Measurements from ENCODE around the gene PDZD2.

Gene PDZD2

GRCh38 chr5:31987985-31988710 is 349.2 kb downstream of the PDZD2 start:
- TF ChIP-seq, protein P1, sequence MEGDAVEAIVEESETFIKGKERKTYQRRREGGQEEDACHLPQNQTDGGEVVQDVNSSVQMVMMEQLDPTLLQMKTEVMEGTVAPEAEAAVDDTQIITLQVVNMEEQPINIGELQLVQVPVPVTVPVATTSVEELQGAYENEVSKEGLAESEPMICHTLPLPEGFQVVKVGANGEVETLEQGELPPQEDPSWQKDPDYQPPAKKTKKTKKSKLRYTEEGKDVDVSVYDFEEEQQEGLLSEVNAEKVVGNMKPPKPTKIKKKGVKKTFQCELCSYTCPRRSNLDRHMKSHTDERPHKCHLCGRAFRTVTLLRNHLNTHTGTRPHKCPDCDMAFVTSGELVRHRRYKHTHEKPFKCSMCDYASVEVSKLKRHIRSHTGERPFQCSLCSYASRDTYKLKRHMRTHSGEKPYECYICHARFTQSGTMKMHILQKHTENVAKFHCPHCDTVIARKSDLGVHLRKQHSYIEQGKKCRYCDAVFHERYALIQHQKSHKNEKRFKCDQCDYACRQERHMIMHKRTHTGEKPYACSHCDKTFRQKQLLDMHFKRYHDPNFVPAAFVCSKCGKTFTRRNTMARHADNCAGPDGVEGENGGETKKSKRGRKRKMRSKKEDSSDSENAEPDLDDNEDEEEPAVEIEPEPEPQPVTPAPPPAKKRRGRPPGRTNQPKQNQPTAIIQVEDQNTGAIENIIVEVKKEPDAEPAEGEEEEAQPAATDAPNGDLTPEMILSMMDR (conservative IDR thresholded peaks at IDR 0.05; ENCODE audit: control insufficient read depth, insufficient read depth, low read depth, low read length): no peak
- DNase-seq (ENCODE audit: low read depth): peak; percentile 96
- no peak overlapping the region for H3K4me3 ChIP-seq (ENCODE audit: control insufficient read depth, low read depth, low read length)

GRCh38 chr5:31990081-31990650 is 351.2 kb downstream of the PDZD2 start:
- DNase-seq (ENCODE audit: low read depth): no peak
- H3K4me3 ChIP-seq (ENCODE audit: control insufficient read depth, low read depth, low read length): no peak overlapping the region
- TF ChIP-seq, protein P1 (conservative IDR thresholded peaks at IDR 0.05; ENCODE audit: control insufficient read depth, insufficient read depth, low read depth, low read length): no peak

DNA sequence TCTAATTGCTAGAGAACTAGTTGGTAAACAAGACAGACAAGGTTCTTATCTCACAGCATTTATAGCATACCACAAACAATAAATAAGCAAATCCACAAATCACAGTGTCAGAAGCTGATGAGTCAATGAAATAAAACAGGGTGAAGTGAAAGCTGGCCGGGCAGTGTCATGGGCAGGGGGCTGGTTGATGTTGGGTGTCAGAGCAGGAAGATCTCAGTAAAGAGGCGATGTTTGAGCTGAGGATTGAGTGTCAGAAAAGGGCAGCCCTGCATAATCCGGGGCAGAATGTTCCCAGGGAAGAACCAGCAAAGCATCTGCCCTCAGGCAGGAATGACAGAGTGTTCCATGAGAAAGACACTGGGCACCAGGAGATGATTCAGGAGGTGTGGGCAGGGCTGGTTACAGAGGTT is 351.8 kb downstream of the PDZD2 start:
- TF ChIP-seq, protein P1 (conservative IDR thresholded peaks at IDR 0.05; ENCODE audit: control insufficient read depth, insufficient read depth, low read depth, low read length): no peak
- no peak for DNase-seq (ENCODE audit: low read depth)
- H3K4me3 ChIP-seq (ENCODE audit: control insufficient read depth, low read depth, low read length): no peak overlapping the region

DNA sequence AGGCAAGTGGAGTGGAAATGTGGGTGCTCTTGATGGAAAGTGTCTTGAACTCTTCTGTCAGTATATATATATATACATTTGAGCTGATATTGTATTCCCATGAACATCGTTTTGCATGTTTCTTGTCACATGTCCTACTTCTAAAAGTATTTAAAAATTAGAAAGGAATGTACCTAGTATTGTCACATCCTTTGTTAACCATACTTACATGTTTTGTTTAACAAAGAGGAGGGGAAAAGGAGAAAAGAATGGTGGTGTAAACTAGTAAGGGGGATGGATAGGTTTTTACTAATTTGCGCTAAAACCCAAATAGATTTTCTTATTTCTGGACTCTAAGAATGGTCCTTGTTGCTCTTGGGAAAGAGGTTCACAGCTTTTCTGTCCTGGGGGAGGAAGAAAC is 353.4 kb downstream of the PDZD2 start:
- DNase-seq (ENCODE audit: low read depth): no peak
- TF ChIP-seq, protein P1 (conservative IDR thresholded peaks at IDR 0.05; ENCODE audit: control insufficient read depth, insufficient read depth, low read depth, low read length): no peak
- no peak overlapping the region for H3K4me3 ChIP-seq (ENCODE audit: control insufficient read depth, low read depth, low read length)

DNA sequence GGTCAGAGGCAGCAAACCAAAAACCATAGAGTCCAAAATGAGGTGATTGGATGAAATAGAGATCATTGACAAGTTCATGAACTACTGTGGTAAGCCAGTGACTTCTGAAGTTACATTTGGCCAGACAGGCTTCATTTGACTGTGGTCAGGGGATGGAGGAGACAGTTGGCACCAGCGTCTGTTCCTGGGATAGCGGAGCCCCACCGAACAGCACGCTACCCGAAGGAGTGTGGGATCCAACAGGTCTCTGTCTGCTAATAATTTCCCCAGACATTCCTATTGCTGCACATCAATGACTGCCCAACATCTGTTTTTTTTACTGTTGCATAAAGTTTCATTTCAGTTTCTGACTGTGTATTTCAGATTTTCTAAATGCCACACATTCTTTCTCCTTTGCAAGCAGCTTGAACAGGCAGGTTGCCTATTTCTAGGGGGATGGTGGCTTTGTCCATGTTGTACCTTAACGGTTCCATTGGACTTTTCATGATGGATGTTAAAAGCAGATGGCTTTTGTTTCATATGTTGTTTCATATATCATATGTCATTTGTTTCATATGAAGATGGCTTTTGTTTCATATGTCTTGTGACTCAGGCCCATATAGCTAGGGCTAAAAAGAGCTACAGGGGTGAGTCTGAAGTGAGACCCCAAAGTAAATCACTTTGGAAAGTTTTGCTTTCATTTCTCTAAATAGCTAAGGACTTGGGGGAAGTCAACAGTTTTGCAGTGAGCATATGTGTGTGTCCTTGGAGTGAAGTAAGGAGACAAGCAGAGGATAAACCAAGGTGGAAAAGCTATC is 354.4 kb downstream of the PDZD2 start:
- DNase-seq (ENCODE audit: low read depth): peak; percentile 13
- H3K4me3 ChIP-seq (ENCODE audit: control insufficient read depth, low read depth, low read length): no peak overlapping the region

DNA sequence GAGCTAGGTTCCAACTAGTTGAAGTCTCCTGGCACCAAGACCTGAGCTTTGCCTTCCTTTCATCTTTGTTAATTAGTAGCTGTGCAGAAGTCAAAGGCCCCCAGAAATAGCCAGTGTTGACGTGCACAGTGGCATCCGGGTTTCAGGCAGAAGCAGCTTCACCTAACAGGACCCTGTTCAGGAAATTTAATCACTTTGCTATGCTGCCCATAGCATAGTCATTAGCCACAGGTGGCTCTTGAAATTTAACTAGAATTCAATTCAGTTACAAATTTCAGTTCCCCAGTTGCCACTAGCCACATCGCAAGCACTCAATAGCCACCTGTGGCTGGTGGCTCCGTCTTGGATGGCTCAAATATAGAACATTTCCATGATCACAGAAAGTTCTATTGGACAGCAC is 356.1 kb downstream of the PDZD2 start:
- TF ChIP-seq, protein P1 (conservative IDR thresholded peaks at IDR 0.05; ENCODE audit: control insufficient read depth, insufficient read depth, low read depth, low read length): no peak
- DNase-seq (ENCODE audit: low read depth): no peak
- no peak overlapping the region for H3K4me3 ChIP-seq (ENCODE audit: control insufficient read depth, low read depth, low read length)

More for the DNA sequence above, 354.4 kb downstream of the PDZD2 start:
- TF ChIP-seq, protein P1 (conservative IDR thresholded peaks at IDR 0.05; ENCODE audit: control insufficient read depth, insufficient read depth, low read depth, low read length): no peak
